ENCODE measurements around the gene NAT9. TPM values are rescaled to one million over a fixed set of nuclear protein-coding genes. Genes with fewer than 3 reads are reported as not detected.

NAT9 gene, protein sequence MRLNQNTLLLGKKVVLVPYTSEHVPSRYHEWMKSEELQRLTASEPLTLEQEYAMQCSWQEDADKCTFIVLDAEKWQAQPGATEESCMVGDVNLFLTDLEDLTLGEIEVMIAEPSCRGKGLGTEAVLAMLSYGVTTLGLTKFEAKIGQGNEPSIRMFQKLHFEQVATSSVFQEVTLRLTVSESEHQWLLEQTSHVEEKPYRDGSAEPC
- total RNA-seq = 10 to 100 TPM; 30.7 to 42.8 TPM
- long read RNA-seq, transcript NAT9-201 (7 exons, 1,875 nt) = minor isoform, 21 of 123 reads
- long read RNA-seq, transcript NAT9-210 (7 exons, 1,860 nt) = major isoform, 34 of 123 reads
- long read RNA-seq, partial matches to known transcripts = 3 of 123 reads
- long read RNA-seq, other reads (novel, unspliced or antisense) = 53 of 123 reads

DNA sequence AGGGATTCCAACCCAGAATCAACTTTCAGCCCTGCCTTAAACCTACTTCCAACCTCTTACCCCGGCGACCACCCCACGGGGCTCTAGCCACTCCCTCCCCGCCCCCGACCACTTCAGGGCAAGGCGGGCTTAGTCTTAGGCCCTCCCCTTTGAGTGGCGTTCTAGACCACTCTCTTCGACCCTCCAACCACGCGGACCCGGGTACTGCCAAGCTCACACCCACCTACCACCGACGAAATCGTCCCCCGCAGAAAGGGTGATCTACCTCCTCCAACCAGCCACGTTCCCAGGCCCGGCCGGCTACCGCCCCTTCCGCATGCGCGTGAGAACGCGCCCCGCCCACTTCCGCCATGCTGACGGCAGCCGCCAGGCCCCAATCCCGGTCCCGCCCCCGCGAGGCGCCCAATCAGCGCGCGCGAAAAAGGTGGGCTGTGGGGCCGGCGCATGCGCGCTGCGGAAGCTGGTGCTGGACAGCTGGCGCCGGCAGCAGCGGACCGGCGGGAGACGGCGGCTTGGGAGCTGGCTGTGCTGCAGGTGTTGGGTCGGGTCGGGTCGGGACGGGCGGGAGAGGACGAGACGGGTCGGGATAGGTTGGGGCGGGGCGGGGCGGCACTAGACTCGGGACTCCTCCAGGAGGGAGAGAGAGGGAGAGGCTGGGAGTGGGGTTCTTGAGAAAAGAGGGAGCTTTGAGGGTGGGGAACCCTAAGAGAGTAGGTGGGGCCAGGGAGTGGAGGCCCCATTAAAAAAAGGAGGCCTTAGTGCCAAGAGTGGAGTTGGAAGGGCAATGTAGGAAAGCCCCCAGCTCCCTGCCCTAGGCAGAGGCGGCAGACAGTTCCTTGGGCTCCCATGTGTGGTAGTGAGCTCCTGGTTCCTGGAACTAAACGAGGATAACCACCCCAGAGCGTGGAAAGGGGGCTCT, at the start of gene NAT9:
TSS of gene NAT9 (minus strand) at position 302 of the 919 bp plus-strand sequence. CDS start 647 bp downstream, outside the sequence.
- intact Hi-C loops (cut with DNase I, micrococcal nuclease) = no loop called here
- DNase-seq (peak; percentile 96 to 100), ATAC-seq (peak; percentile 93)

DNA sequence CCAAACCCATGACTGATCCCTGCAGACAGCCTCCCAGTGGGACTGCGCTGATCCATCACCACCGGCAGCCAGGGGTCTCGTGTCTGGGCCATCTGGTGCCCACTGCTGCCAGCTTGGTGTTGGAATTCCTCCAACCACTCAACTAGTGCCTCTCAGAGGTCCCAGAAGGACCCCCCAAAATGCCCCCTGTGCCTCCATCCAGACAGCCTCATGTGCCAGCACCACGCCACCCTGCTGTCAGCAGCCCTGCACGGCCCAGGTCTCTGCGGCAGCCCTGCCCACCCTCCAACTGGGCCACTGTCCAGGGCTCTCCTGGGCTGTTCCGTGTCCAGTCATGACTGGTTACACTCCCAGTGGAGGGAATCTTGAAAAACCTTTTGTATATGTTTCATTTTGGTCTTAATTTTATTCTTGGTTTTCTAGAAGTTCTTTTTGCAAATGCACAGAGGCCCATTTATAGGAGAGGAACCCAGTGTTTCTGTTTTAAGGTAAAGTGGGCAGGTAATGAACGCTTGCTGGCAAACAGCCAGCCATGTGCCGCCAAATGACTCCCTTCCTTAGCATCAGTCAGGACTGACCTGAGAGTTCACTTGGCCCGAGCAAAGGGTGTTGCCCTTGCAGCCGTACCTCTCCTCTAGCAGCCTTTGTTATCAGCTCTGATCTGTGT, 48.9 kb upstream of the NAT9 start:
- ATAC-seq (no peak), DNase-seq (no peak)
- intact Hi-C loops (cut with DNase I, micrococcal nuclease) = no loop called here

DNA sequence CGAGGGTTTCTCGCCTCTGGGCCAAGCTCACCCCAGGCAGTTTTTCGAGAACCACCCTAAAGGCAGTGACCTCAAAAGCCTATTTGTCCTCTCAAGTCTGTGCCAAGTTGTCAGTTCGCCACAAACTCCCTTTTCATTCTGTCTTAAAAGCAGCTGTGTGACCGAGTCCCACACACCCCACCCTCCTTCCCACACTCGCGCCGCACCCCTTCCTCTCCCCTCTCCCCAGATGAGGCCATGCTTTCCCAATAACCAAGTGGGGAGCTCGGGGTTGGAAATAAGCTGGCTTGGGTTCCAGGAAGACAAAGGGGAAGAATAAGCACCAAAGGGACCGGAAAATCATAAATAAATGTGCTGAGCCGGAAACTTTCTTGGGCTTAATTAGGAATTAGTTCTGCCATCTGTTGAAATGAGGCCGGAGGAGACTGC, 46.8 kb upstream of the NAT9 start:
- DNase-seq (no peak), ATAC-seq (no peak)
- intact Hi-C loops (cut with DNase I, micrococcal nuclease) = no loop called here

DNA sequence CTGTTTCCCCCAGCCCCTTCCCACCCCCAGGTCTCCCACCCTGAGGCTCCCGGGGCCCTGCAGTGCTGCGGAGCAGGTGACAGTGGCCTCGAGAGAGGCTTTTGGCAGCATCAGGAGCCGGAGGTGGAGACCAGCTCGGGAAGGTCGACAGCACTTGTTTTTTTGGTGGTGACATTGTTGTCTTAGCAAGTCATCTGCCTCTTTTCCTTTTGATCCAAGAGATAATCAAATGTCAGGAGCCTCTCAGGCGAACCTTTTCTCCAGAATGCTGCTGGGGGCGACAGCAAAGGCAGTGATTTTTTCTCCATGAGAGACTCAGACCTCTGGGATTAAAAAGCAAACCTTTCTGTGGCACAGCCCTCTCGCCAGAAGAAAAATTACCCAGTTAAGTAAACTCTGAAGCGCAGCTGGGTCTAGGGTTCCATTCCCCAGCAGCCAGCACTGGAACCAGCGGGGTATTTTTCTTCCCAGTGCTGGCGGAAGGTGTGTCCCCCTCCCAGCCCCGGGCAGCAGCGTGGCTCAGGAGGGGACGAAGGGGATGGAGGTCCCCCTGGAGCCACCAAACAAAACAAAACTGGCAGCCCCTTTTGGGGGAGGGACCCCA, 46.3 kb upstream of the NAT9 start:
- intact Hi-C loops (cut with DNase I, micrococcal nuclease) = no loop called here
- no peak for ATAC-seq
- DNase-seq = no peak

DNA sequence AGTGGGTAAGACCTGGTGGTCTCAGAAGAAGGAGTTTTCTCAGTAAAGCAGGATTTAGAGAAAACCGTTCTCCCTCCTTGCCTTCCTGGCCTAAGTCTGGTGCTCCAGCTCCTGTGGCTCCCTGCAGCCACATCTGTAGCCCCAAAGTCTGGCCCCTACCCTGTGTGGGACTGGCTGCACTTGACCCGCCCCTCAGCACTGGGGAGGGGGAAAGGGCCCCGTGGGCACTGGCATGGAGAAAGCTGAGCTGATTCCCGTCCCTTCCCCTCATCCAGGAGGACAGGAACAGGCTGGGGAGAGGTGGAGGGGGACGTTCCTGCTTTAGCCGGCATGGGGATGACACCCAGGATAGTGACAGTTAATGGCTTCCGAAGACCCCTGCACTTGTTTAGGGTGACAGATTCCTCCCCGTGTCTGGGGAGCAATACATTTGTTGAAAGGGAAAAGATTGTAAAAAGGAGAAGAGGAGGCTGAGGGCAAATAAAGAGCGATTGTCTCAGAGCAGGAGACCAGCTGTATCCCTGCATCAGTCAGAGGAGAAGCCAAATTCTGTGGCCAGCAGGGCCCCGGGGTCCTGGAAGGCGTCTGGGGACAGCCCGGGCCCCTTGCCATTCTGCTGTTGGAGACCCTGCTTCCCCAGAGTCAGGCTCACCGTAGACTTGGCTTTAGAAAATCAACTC, 45.6 kb upstream of the NAT9 start:
- DNase-seq (no peak), ATAC-seq (no peak)
- intact Hi-C loops (cut with DNase I, micrococcal nuclease) = no loop called here

DNA sequence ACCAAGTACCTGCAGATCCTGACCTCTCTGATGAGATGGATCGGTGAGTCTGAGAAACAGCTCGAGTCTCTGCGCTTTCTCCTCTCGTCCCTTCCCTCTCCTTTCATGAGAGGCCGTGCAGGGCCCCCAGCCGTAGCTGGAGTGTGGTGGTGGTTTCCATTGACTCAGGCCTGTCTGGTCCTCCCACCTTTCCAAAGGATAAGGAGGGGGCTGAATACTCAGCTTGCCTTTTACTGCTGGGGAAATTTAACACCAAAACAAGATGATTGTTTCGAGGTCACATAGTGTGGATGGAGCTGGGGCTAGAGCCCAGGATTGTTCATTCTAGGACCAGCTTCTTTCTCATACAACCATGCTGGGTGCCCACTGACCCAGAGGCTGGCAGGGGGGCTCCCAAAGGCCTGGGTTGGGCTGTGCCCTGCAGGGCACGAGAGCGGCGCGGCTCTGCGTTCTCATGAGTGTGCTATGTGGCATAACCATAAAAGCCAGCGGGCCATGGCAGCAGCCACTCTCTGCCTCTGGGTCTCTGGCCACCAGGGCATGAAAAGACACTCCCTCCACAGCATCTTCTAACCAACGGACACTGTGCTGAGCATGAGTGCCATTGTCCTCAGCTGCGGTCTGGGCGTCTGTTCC, 43.8 kb upstream of the NAT9 start:
- intact Hi-C loops (cut with DNase I, micrococcal nuclease) = no loop called here
- DNase-seq (no peak), ATAC-seq (no peak)

DNA sequence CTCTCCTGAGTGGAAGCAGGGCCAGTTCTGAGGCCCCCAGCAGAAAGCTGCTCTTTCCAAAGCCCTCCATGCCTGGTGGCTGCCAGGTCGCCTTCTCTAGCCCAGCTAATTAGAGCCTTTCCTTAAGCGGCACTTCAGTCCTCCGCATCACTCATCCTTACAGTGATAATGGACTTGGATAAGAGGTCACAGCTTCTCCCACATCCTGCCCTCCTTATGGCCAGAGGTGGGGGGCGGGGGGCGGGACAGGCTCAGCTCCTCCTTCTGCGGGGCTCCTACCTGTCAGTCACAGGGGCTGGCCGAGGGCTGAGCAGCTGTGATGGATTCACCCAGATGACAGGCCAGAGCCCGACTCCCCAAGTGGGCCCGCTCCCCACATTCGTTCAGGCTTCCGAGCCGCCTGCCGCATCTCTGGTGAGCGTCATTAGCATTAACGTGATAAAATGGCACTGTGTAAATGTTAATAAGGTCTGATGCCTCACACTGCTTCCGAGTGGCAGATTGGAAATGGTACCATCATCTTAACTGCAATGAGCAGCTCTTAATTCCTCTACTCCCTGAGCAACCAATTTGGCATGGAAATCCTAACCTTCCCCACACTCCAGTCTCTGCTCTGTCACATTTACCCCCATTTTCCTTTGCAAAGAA, 42.3 kb upstream of the NAT9 start:
- intact Hi-C loops (cut with DNase I, micrococcal nuclease) = no loop called here
- no peak for ATAC-seq
- no peak for DNase-seq

DNA sequence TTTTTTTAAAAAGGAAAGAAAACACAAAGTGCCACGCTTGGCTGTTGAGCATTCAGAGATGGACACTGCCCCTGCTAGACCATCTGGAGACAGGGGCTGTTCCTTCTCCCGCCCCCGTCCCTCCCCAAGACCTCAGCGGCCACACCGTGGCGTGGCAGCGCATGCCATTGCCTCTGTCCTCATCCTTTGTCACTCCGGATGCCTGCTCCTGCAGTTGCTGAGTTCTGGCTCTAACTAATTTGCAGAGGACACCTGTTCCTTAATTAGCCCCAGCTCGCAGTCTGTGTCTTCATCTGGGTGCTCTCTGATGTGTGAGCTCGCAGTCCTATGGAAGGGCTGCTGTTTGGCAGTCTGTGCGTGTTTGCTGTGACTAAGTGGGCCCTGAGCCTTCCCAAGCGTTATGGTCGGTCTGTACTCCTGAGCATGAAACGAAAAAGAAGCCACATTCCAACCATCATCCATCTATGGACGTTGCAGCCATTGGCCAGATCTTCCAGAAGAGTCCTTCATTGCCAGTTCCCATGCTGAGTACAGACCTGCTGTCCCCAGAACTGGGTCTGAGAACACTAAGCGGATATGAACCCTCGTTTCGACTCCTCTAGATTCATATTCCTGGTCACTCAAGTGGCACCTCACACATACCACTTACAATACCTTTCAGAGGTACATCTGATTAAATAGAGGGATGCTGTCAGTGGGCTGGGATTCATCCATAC, 40.9 kb upstream of the NAT9 start:
- no peak for DNase-seq
- intact Hi-C loops (cut with DNase I, micrococcal nuclease) = no loop called here
- no peak for ATAC-seq

DNA sequence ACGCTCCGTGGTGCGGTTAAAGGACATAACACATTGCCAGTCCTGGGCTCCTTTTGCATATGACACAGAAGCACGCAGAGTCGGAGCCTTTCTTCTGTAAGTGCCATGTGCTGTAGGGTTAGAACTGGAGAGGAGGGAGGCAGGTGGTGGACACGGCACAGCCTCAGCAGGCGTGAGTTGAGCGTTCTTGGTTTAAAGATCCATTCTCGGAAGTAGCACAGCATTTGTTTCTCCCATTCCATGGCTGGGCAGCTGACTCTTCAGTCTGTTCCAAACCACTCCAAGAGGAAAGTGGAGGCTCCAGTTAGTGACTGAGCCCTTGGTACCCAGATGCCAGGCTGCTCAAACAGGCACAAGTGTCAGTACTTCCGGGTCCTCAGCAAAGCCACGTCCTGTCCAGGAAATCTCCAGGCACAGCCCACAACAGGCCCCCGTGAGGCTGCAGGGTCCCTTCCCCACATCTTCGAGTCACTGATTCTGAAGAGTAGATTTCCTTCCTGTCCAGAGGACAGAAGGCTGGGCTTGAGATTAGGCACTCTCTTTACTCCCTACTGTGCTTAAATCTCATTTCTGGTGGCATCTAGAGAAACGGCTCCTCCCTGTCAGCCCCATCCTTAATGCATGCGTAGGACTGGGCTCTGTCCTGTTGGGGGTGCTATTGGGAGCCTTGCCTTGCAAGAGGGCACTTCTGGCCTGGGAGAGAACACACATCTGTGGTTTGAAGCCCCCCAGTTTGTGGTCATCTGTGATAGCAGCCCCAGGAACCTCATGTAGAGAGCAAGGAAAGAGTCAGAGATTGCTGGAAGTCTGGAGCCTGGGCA, 39.6 kb upstream of the NAT9 start:
- no peak for ATAC-seq
- DNase-seq = no peak
- intact Hi-C loops (cut with DNase I, micrococcal nuclease) = no loop called here

DNA sequence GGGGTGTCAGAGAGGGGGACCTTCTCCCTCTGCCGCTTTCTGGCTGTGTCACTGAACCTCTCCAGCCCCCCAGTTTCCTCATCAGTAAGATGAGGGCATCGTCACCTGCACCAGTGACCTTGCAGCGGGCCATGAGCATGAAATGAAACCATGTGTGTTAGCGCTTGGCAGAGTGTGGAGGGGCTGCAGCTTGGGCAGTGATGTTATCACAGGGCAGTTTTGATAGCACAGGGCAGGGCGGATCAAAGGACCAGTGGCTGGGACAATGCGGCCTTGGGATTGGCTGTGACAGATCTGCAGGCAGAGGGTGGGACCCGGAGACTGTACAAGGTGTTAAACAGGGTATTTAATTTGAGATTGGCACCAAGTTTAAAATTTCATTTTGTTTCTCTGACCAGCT, 38.9 kb upstream of the NAT9 start:
- ATAC-seq (no peak), DNase-seq (no peak)
- intact Hi-C loops (cut with DNase I, micrococcal nuclease) = no loop called here

DNA sequence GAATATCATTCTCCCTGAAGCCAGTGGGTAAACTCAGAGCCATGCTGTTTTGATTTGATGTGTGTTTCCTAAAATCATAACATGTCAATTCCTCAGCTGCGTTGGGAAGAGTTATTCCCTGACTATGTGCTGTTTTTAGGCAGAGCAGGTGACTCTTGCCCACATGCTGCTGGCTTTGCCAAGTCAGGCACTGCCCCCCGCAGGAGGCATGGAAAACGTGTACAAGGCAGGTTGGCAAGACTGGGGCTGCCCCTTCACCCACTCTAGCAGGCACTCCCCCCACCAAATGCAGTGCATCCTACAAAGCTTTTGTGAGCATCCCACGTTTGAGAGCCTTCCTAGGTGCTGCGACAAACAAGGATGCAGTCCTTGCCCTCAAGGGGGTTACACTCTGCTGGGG, 38.3 kb upstream of the NAT9 start:
- ATAC-seq = no peak
- DNase-seq = no peak
- intact Hi-C loops (cut with DNase I, micrococcal nuclease) = no loop called here

DNA sequence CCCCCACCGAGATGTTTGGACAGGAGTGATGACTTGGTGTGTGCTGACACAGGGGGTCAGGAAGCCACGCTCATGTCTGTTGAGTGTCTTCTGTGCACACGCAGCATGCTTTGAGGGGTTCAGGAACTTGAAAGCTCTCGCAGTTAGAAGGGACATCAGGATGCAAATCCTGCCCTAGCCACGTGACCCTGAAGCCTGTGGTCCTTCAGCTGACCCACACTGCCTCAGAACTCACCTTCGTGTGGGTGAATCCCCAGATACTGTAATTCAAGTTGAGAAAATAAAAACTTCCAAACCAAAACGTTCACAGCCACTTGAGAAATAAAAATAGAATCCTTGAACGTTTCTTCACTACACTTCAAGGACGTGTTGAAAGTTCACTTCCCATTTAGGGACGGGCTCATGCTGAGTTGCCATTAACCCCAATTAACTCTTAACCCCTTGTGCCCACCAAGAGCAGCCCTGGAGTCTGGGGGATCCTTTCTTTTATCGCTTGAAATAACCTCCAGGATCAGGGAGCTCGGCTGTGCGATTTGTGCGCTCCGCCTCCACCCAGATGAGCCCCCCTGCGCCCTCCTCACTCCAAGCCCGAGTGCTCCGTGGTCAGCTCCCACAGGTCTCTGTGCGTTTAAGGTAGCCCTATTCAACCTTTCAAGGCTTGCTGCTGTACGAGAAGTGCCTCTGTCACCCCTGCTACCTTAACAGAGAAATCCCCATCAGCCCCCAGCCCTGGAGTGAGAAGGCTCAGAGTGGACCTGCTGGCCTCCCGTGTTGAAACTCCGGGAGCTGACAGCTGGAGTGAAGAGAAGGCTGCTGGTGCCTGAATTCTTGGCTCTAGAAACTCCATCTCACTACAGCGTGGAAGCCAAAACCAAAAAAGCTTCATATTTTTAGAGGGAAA, 36.2 kb upstream of the NAT9 start:
- ATAC-seq (no peak), DNase-seq (no peak)
- intact Hi-C loops (cut with DNase I, micrococcal nuclease) = no loop called here

DNA sequence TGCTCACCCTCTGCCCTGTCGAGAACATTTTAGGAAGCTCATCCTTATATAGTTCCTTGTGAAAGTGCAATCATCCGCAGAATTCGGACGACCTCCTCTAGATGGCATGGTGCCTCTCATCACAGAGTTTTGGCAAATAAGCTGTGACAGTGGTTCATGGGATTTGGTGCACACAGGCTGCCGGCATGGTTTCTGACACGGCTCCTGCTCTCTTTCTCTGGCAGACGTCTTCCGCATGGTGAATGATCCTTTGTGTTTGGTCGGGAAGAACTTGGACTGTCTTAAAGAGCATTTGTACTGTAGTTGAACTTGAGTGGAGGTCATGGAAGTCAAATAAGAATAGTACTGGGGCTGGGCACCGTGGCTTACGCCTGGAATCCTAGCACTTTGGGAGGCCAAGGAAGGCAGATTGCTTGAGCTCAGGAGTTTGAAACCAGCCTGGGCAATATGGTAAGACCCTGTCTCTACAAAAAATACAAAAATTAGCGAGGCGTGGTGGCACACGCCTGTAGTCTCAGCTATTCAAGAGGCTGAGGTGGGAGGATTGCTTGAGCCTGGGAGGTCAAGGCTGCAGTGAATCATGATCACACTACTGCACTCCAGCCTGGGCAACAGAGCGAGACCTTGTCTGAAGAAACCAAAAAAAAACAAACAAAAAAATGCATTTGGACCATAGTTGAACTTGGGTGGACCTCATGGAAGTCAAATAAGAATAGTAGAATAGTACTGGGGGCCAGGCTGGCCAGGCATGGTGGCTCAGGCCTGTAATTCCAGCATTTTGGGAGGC, 34.7 kb upstream of the NAT9 start:
- intact Hi-C loops (cut with DNase I, micrococcal nuclease) = no loop called here
- ATAC-seq (no peak), DNase-seq (no peak)

DNA sequence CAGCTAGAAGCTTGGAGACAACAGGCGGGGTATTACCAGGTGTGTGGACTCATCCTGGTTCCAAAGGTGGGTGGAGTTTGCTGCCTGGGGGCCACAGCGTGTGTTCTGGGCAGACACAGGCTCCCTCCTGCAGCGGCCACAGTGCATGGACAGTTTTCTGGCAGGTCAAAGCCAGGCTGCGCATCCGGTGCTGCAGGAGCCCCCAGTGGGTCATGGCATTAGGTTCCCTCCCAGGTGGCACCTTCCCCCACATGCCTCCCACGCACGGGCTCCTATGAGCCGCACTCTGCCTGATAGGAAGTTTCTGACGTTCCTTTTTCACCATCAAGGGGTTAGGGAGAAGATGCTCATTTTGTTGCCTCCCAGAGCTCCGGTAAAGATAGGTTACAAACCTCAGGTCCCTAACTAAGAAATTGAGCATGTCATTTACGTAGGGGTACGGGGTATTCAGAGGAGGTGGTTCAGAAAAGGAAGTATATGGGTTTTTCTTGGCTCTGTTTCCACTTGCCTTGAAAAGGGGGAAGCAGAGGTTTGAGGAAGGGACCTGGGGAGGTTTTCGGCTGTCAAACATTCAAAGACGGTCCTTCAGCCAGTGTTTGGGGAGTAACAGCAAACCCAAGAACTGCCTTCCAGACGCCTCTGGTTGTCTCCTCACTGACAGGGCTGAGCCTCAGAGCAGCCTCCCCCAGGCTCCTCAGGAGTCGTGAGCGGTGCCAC, 32.7 kb upstream of the NAT9 start:
- no peak for DNase-seq
- intact Hi-C loops (cut with DNase I, micrococcal nuclease) = no loop called here
- no peak for ATAC-seq
